Measurements from ENCODE around the gene CRYZ.

CRYZ gene

GRCh38 chr1:74703386-74704182, 29.3 kb downstream of the CRYZ start:
- H3K9me3 ChIP-seq (ENCODE audit: control insufficient read depth, low read length), result no peaks in the 10 kb centered on the region
- H3K36me3 ChIP-seq (ENCODE audit: control insufficient read depth, insufficient read depth, low read length), result peaks cover 20% of the 10 kb centered on the region
- WGBS, 2 experiments (ENCODE audit: insufficient coverage in 2 of 2), result 96 to 97% methylated on average over 4 of the region's 6 CpGs
- no peak overlapping the region for H3K27ac ChIP-seq (ENCODE audit: low read depth, low read length, severe bottlenecking)
- no peak overlapping the region for H3K4me3 ChIP-seq (ENCODE audit: extremely low read depth, insufficient read depth, low read length, poor library complexity, severe bottlenecking)
- no peaks in the 10 kb centered on the region for H3K4me1 ChIP-seq (ENCODE audit: control insufficient read depth, insufficient read depth, low read length, poor library complexity, severe bottlenecking)

DNA sequence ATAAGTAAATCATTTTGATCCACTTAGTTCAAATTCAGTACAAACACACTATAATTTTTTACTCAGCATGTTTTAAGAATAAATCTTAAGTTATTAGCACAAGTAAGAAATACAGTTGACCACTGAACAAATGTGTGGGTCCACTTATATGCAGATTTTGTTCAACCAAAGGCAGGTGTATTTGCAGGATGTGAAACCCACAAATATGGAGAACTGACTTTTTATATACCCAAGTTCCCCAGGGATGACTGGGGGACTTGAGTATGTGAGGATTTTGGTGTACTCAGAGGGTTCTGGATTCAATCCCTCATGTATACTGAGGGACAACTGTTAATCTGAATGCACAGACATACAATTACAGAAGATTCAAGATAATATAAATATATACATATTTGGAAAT, 33.5 kb downstream of the CRYZ start:
- H3K4me3 ChIP-seq (ENCODE audit: extremely low read depth, insufficient read depth, low read length, poor library complexity, severe bottlenecking), result no peak overlapping the region
- H3K27ac ChIP-seq (ENCODE audit: low read depth, low read length, severe bottlenecking), result no peak overlapping the region
- no peaks in the 10 kb centered on the region for H3K9me3 ChIP-seq (ENCODE audit: control insufficient read depth, low read length)
- peaks cover 8% of the 10 kb centered on the region for H3K36me3 ChIP-seq (ENCODE audit: control insufficient read depth, insufficient read depth, low read length)
- no peaks in the 10 kb centered on the region for H3K4me1 ChIP-seq (ENCODE audit: control insufficient read depth, insufficient read depth, low read length, poor library complexity, severe bottlenecking)

- H3K4me3 ChIP-seq (ENCODE audit: extremely low read depth, insufficient read depth, low read length, poor library complexity, severe bottlenecking), result no peak overlapping the region
- 94 to 100% methylated on average over 2 of the region's 2 CpGs for WGBS, 2 experiments (ENCODE audit: insufficient coverage in 2 of 2)
- H3K27ac ChIP-seq (ENCODE audit: low read depth, low read length, severe bottlenecking), result no peak overlapping the region
- H3K9me3 ChIP-seq (ENCODE audit: control insufficient read depth, low read length), result no peaks in the 10 kb centered on the region
- H3K4me1 ChIP-seq (ENCODE audit: control insufficient read depth, insufficient read depth, low read length, poor library complexity, severe bottlenecking), result no peaks in the 10 kb centered on the region
- H3K36me3 ChIP-seq (ENCODE audit: control insufficient read depth, insufficient read depth, low read length), result no peaks in the 10 kb centered on the region
Observed at GRCh38 chr1:74697832-74698231, 35.0 kb downstream of the CRYZ start.

DNA sequence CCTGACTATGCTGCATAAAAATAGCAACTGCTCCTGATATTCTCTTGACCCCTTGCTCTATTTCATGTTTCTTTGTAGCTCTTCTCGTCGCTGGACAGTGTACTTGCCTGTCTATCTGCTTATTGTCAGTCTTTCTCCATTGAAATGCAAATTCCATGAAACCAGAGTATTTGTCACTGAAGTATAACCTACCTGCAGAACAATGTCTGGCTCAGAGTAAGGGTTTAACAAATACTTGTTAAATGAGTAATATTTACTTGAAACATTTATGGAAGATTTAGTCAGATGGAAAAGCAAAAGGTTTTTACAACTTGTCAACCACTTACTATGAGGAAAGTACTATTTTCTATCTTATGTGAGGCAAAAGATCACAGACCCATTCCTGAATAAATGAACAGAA, 39.4 kb downstream of the CRYZ start:
- Histone ChIP-seq H3K27ac (ENCODE audit: low read depth, low read length, severe bottlenecking) (no peak overlapping the region), H3K4me3 (ENCODE audit: extremely low read depth, insufficient read depth, low read length, poor library complexity, severe bottlenecking) (no peak overlapping the region), H3K9me3 (ENCODE audit: control insufficient read depth, low read length) (no peaks in the 10 kb centered on the region), H3K36me3 (ENCODE audit: control insufficient read depth, insufficient read depth, low read length) (no peaks in the 10 kb centered on the region), H3K4me1 (ENCODE audit: control insufficient read depth, insufficient read depth, low read length, poor library complexity, severe bottlenecking) (no peaks in the 10 kb centered on the region)
- 83 to 89% methylated on average over 2 of the region's 2 CpGs for WGBS, 2 experiments (ENCODE audit: insufficient coverage in 2 of 2)

DNA sequence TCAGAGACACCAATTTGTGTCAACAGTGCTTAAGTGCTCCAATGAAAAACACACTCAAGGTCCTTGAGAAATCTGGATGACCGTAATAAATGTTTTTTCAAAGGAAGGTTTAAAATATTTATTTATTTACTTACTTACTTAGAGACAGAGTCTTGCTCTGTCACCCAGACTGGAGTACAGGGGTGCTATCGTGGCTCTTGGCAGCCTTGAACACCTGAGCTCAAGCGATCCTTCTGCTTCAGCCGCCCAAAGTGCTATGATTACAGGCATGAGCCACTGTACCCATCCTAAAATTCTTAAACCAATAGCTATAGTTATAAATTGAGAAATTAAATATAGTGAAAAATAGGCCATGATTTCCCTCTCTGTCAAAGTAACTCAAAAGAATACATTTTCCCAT, 41.9 kb downstream of the CRYZ start:
- Histone ChIP-seq H3K27ac (ENCODE audit: low read depth, low read length, severe bottlenecking) (no peak overlapping the region), H3K4me3 (ENCODE audit: extremely low read depth, insufficient read depth, low read length, poor library complexity, severe bottlenecking) (no peak overlapping the region), H3K36me3 (ENCODE audit: control insufficient read depth, insufficient read depth, low read length) (no peaks in the 10 kb centered on the region), H3K9me3 (ENCODE audit: control insufficient read depth, low read length) (no peaks in the 10 kb centered on the region), H3K4me1 (ENCODE audit: control insufficient read depth, insufficient read depth, low read length, poor library complexity, severe bottlenecking) (no peaks in the 10 kb centered on the region)
- no CpG with 5 or more reads among the region's 4 CpGs for WGBS, 2 experiments (ENCODE audit: insufficient coverage in 2 of 2)

DNA sequence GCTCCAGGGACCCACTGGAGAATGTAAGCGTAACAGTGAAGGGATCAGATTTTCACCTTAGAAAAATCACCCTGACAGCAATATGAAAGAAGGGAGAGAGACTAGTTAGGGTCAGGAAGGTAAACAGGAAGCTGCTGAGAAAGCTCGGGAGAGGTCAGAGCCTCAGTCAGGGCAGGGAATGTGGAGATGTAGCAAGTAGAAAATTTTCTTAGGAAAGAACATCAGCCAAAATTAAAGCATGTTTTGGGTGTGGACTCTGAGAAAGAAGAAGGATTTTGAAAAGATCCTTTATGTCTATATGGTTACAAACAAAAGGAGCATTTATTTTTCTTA, 42.5 kb downstream of the CRYZ start:
- H3K4me3 ChIP-seq (ENCODE audit: extremely low read depth, insufficient read depth, low read length, poor library complexity, severe bottlenecking), result no peak overlapping the region
- H3K9me3 ChIP-seq (ENCODE audit: control insufficient read depth, low read length), result no peaks in the 10 kb centered on the region
- 0 to 20% methylated on average over 1 of the region's 2 CpGs for WGBS, 2 experiments (ENCODE audit: insufficient coverage in 2 of 2)
- no peaks in the 10 kb centered on the region for H3K4me1 ChIP-seq (ENCODE audit: control insufficient read depth, insufficient read depth, low read length, poor library complexity, severe bottlenecking)
- H3K36me3 ChIP-seq (ENCODE audit: control insufficient read depth, insufficient read depth, low read length), result no peaks in the 10 kb centered on the region
- H3K27ac ChIP-seq (ENCODE audit: low read depth, low read length, severe bottlenecking), result no peak overlapping the region

DNA sequence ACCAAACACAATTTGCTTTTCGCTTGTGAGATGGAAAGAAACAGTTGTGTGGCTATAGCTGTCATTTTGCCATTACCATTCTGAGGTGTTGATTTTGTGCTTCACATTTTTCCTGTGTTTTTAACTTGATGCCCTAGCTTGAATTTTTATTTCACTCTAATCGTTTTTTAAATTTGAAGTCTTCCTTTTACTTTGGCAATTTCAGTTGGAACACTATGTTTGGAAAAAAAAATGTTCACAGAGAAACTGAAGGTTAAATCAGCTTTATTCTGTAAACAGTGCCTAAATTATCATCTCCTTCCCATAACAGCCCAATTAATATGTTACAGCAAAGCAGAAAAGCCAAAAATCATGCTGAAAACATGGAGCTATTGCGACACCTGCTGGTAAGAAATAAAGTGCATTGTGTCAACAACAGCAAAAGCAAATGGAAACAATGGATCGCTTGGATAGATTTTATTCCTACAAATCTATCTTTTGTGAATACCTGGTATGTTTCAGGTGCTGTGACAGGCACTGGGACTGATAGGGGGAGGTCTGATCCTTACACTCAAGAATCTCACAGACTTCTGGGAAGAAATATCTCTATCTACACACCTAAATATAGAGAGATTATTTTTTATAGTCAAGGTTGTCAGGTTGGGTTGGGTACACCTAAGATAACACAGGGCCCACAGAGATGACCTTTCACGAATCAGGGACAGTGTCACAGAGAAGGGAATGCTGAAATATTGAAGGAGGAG, 43.1 kb downstream of the CRYZ start:
- H3K9me3 ChIP-seq (ENCODE audit: control insufficient read depth, low read length), result no peaks in the 10 kb centered on the region
- 0 to 30% methylated on average over 1 to 3 of the region's 5 CpGs for WGBS, 2 experiments (ENCODE audit: insufficient coverage in 2 of 2)
- no peaks in the 10 kb centered on the region for H3K4me1 ChIP-seq (ENCODE audit: control insufficient read depth, insufficient read depth, low read length, poor library complexity, severe bottlenecking)
- no peaks in the 10 kb centered on the region for H3K36me3 ChIP-seq (ENCODE audit: control insufficient read depth, insufficient read depth, low read length)
- H3K27ac ChIP-seq (ENCODE audit: low read depth, low read length, severe bottlenecking), result no peak overlapping the region
- H3K4me3 ChIP-seq (ENCODE audit: extremely low read depth, insufficient read depth, low read length, poor library complexity, severe bottlenecking), result no peak overlapping the region

DNA sequence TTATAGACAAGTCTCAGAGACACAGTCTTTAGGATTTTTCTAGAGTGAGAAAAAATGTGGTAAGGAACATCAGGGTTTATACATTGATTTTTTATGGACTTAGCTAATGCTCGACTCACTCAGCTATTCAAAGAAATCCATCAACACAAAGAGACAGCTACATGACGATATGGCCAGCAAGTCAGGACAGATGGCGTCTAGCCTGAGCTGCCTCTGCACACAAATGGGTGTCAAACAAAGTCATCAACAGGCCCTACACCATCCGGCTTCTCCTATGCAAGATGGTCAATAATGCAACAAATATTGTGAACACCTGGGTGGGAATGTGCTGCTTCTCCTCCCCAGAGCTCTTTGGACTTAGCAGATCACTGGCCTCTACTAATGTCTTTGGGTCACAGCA, 45.9 kb downstream of the CRYZ start:
- H3K4me1 ChIP-seq (ENCODE audit: control insufficient read depth, insufficient read depth, low read length, poor library complexity, severe bottlenecking), result no peaks in the 10 kb centered on the region
- H3K27ac ChIP-seq (ENCODE audit: low read depth, low read length, severe bottlenecking), result no peak overlapping the region
- no peaks in the 10 kb centered on the region for H3K9me3 ChIP-seq (ENCODE audit: control insufficient read depth, low read length)
- 83 to 100% methylated on average over 3 to 4 of the region's 4 CpGs for WGBS, 2 experiments (ENCODE audit: insufficient coverage in 2 of 2)
- no peak overlapping the region for H3K4me3 ChIP-seq (ENCODE audit: extremely low read depth, insufficient read depth, low read length, poor library complexity, severe bottlenecking)
- no peaks in the 10 kb centered on the region for H3K36me3 ChIP-seq (ENCODE audit: control insufficient read depth, insufficient read depth, low read length)

- no peak overlapping the region for H3K4me3 ChIP-seq (ENCODE audit: extremely low read depth, insufficient read depth, low read length, poor library complexity, severe bottlenecking)
- no peak overlapping the region for H3K27ac ChIP-seq (ENCODE audit: low read depth, low read length, severe bottlenecking)
- H3K36me3 ChIP-seq (ENCODE audit: control insufficient read depth, insufficient read depth, low read length), result no peaks in the 10 kb centered on the region
- no peaks in the 10 kb centered on the region for H3K9me3 ChIP-seq (ENCODE audit: control insufficient read depth, low read length)
- no peaks in the 10 kb centered on the region for H3K4me1 ChIP-seq (ENCODE audit: control insufficient read depth, insufficient read depth, low read length, poor library complexity, severe bottlenecking)
- no CpG with 5 or more reads among the region's 2 CpGs for WGBS, 2 experiments (ENCODE audit: insufficient coverage in 2 of 2)
Observed at GRCh38 chr1:74684301-74684700, 48.5 kb downstream of the CRYZ start.

DNA sequence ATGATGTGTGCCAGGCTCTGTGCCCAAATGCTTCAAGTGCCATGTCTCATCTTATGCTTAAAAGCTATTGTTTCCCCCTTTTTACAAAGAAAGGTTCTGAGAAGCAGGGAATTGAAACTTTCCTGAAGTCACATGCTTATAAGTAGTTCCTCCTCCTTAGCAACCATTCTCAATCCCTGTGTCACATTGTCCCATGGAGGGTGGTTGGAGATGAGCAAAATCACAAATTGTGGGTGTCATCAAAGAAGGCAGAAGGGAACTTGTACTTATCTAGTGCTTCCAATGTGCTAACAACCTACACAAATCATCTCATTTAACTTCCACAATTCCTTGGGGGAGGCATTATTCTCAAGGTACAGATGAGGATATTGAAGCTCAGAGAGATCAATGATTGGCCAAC, 49.2 kb downstream of the CRYZ start:
- no peaks in the 10 kb centered on the region for H3K4me1 ChIP-seq (ENCODE audit: control insufficient read depth, insufficient read depth, low read length, poor library complexity, severe bottlenecking)
- H3K36me3 ChIP-seq (ENCODE audit: control insufficient read depth, insufficient read depth, low read length), result no peaks in the 10 kb centered on the region
- H3K9me3 ChIP-seq (ENCODE audit: control insufficient read depth, low read length), result no peaks in the 10 kb centered on the region
- H3K4me3 ChIP-seq (ENCODE audit: extremely low read depth, insufficient read depth, low read length, poor library complexity, severe bottlenecking), result no peak overlapping the region
- H3K27ac ChIP-seq (ENCODE audit: low read depth, low read length, severe bottlenecking), result no peak overlapping the region

DNA sequence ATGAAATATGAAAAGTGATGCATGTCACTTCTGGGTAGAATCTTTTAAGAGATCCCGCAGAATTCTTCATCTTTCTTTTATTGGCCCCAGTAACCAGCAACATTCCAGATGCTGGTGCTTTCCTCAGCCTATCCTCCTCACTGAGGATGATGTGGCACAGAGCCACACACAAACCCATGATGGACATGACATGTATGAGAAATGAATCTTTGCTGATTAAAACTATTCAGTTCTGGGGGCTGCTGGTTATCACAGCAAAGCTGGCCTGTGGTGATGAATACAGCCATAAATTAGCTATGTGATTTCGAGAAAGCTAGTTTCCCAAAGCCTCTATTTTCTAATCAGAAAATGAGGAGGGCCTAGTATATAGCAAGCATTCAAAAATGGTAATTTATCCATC, 51.0 kb downstream of the CRYZ start:
- H3K9me3 ChIP-seq (ENCODE audit: control insufficient read depth, low read length), result no peaks in the 10 kb centered on the region
- no CpG with 5 or more reads among the region's 2 CpGs for WGBS, 2 experiments (ENCODE audit: insufficient coverage in 2 of 2)
- no peak overlapping the region for H3K27ac ChIP-seq (ENCODE audit: low read depth, low read length, severe bottlenecking)
- no peaks in the 10 kb centered on the region for H3K4me1 ChIP-seq (ENCODE audit: control insufficient read depth, insufficient read depth, low read length, poor library complexity, severe bottlenecking)
- H3K4me3 ChIP-seq (ENCODE audit: extremely low read depth, insufficient read depth, low read length, poor library complexity, severe bottlenecking), result no peak overlapping the region
- no peaks in the 10 kb centered on the region for H3K36me3 ChIP-seq (ENCODE audit: control insufficient read depth, insufficient read depth, low read length)
